Stomach (tissue), 9 donors: ENCODE measurements around the gene ATG9B. TPM values are rescaled to one million over a fixed set of nuclear protein-coding genes. Genes with fewer than 3 reads are reported as not detected.

Experiments
- DNase-seq, 2 donors: peaks; one replicate each; pipeline versions ENCODE4 v3.0.0 to v3.0.0-alpha.2; 2013 to 2019
- H3K27ac ChIP-seq, 5 donors: fragments of 200-600 bp in 4 of 5; sonication (generic) in 4 of 5; one replicate each; pipeline ENCODE4 v1.5.1; 2013 to 2019; ENCODE audit warnings: mild to moderate bottlenecking in 1 of 5, moderate library complexity in 1 of 5
- H3K27me3 ChIP-seq, 3 donors: fragments of 200-600 bp; sonication (generic); one replicate each; pipeline ENCODE4 v1.5.1; 2017 to 2019; ENCODE audit warnings: mixed run types in 1 of 3
- H3K36me3 ChIP-seq, 4 donors: fragments of 200-600 bp; sonication (generic); 1 replicate in 3 of 4; 2 replicates in 1 of 4; pipeline ENCODE4 v1.5.1; 2016 to 2019
- H3K4me1 ChIP-seq, 4 donors: fragments of 200-600 bp; sonication (generic); one replicate each; pipeline ENCODE4 v1.5.1; 2016 to 2019
- H3K4me3 ChIP-seq, 4 donors: fragments of 200-600 bp; sonication (generic) in 3 of 4; one replicate each; pipeline ENCODE4 v1.5.1; 2016 to 2019; ENCODE audit warnings: mild to moderate bottlenecking in 1 of 4
- H3K9me3 ChIP-seq, 4 donors: fragments of 200-600 bp; sonication (generic); one replicate each; pipeline ENCODE4 v1.5.1; 2016 to 2019
- EP300 ChIP-seq: sonication (generic); formaldehyde crosslinking; IDR thresholded peaks from one replicate; pipeline ENCODE4 v1.6.1; 2017; ENCODE audit warnings: antibody characterized with exemption
- POLR2A ChIP-seq, 4 donors: fragments of 450-650 bp; IDR thresholded peaks; one replicate each; pipeline ENCODE4 v1.6.1; 2016; ENCODE audit warnings: antibody characterized with exemption in 4 of 4, control low read depth in 2 of 4, mild to moderate bottlenecking in 1 of 4, moderate library complexity in 1 of 4
- POLR2AphosphoS5 ChIP-seq, 3 donors: sonication (generic); formaldehyde crosslinking; IDR thresholded peaks; one replicate each; pipeline ENCODE4 v1.6.1; 2016; ENCODE audit warnings: antibody characterized with exemption in 3 of 3
- WGBS, 5 donors: extraction: QIAGEN DNeasy Blood & Tissue Kit in 3 of 5; methylation state at CpG; one replicate each; pipeline versions ENCODE4 v1.1.5 to v1.1.7; 2013 to 2018; 5-methylcytosine and 5-hydroxymethylcytosine counted together
- intact Hi-C: fragments of 100-400 bp; cut with DNase I; formaldehyde crosslinking; loops from one replicate; pipeline ENCODE4 v1.15.1; 2023; ENCODE audit warnings: low total_unique reads
- polyA plus RNA-seq, 3 donors: library from polyadenylated mRNA; stranded (reverse); fragments of 200-250 nt; gene quantifications; one replicate each; pipeline ENCODE4 v1.2.3, GENCODE V29; 2013
- total RNA-seq, 5 donors: library from RNA; depleted of rRNA; stranded (reverse); fragments of >200 nt; gene quantifications; one replicate each; pipeline versions ENCODE4 v1.1.0 to v1.2.3, GENCODE V29; 2014 to 2016
- TF ChIP-seq, protein P1 (sequence below), 7 experiments: fragments of 450-650 bp in 4 of 7; fragments of 200-600 bp in 3 of 7; sonication (generic) in 3 of 7; IDR thresholded peaks; one replicate each; pipeline ENCODE4 v1.5.1; 2016 to 2019; ENCODE audit warnings: antibody characterized with exemption in 7 of 7, control low read depth in 2 of 7, mild to moderate bottlenecking in 1 of 7
- donor health status: healthy with polysubstance abuse.
- donor health status: Bipolar disorder and iron deficiency.
- donor health status: healthy.

The ATG9B gene
- total and polyA plus RNA-seq, 8 donors: 0.31 to 33.0 (median 8.8) TPM; not detected in 4

DNA sequence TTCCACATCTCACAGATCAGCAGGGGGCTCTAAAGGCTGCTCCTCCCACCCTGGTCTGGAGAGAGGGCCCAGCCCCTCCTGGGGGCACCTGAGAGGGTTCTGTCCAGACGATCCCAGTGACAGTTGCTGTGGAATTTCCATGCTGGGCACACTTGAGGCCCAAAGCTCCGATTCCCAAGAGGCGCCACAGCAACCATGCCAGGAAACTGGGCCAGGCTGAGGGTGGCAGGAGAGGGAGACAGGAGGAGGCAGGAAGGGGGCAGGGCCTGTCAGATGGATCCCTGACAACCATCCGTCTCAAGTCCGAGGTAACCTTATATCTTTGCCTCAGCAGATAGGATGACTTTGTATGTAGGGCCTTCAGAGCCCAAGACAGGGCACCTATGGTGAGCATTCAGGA lies 37.7 kb downstream of the ATG9B start:
- 65 to 90% (median 71%) methylated on average over 2 to 5 of the region's 5 CpGs for whole genome bisulfite sequencing, 5 donors
- intact Hi-C loops: loop anchor here (5.0 kb wide), 1 partner anchor 89 kb away; no protein-coding TSS in a partner anchor
- TF ChIP-seq EP300 (no peak), POLR2AphosphoS5 (IDR thresholded peaks at IDR 0.05) (no peak), POLR2A (IDR thresholded peaks at IDR 0.05) (no peak)
- TF ChIP-seq, protein P1, sequence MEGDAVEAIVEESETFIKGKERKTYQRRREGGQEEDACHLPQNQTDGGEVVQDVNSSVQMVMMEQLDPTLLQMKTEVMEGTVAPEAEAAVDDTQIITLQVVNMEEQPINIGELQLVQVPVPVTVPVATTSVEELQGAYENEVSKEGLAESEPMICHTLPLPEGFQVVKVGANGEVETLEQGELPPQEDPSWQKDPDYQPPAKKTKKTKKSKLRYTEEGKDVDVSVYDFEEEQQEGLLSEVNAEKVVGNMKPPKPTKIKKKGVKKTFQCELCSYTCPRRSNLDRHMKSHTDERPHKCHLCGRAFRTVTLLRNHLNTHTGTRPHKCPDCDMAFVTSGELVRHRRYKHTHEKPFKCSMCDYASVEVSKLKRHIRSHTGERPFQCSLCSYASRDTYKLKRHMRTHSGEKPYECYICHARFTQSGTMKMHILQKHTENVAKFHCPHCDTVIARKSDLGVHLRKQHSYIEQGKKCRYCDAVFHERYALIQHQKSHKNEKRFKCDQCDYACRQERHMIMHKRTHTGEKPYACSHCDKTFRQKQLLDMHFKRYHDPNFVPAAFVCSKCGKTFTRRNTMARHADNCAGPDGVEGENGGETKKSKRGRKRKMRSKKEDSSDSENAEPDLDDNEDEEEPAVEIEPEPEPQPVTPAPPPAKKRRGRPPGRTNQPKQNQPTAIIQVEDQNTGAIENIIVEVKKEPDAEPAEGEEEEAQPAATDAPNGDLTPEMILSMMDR (IDR thresholded peaks at IDR 0.05): no peak
- H3K27ac ChIP-seq: no peak overlapping the region
- H3K27me3 ChIP-seq: peaks cover 0 to 29% (median 16%) of the 10 kb centered on the region in 3 donors
- H3K9me3 ChIP-seq: peaks cover 7 to 20% (median 14%) of the 10 kb centered on the region in 4 donors
- peaks cover 4 to 31% (median 20%) of the 10 kb centered on the region in 4 donors for H3K4me1 ChIP-seq
- no peaks in the 10 kb centered on the region for H3K36me3 ChIP-seq
- H3K4me3 ChIP-seq: no peak overlapping the region
- no peak for DNase-seq

DNA sequence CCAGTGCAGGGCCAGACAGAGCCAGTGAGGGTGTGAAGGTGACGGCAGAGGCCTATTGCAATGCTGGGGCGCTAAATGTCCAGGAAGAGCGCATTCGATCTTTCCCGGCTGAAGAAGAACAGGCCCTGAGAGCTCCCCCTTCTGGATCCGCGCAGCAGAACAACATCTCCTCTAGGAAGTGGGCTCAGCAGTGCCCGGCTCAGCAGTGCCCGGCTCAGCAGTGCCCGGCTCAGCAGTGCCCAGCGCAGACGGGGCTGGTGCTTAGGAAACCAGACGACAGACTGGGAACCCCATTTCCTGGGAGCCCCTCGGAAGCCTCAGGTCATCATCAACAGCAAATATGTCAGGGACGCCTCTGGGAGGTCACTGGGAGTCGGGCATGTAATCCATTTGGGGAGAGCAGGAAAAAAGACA lies 38.2 kb downstream of the ATG9B start:
- Histone ChIP-seq H3K36me3 (no peaks in the 10 kb centered on the region), H3K4me3 (no peak overlapping the region), H3K4me1 (peaks cover 4 to 31% (median 20%) of the 10 kb centered on the region in 4 donors), H3K9me3 (peaks cover 7 to 17% (median 12%) of the 10 kb centered on the region in 4 donors), H3K27ac (no peak overlapping the region), H3K27me3 (peaks cover 0 to 34% (median 20%) of the 10 kb centered on the region in 3 donors)
- TF ChIP-seq, protein P1 (IDR thresholded peaks at IDR 0.05): peak in 5 of 7 experiments; percentile 25 to 57 (median 44)
- TF ChIP-seq POLR2A (IDR thresholded peaks at IDR 0.05): no peak
- peak; percentile 58 to 86 for DNase-seq
- WGBS, 5 donors: 9 to 14% (median 10%) methylated on average over 9 to 16 of the region's 16 CpGs
- intact Hi-C loops: loop anchor here (5.0 kb wide), 1 partner anchor 89 kb away; no protein-coding TSS in a partner anchor

DNA sequence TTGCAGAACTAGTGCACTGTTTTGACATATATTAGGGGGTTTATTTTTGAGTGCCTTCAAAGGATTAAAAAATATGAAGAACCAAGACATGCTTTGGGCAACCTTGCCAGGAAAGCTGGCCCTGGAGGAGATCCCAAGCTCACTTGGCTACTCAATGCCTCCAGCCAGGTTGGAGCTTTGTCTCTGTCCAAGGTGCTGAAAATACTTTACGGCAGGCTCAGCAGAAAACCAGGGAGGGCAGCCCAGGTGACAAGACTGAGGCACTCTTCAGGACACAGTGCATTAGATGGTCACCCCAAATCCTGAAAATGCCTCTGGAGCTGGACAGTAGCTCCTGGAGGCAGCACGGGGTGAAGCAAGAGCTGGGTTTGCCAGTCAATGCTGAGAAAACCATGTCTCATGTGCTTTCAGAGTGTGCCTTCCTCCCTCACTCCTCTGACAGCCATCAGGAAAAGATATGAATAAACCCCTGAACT lies 40.4 kb downstream of the ATG9B start:
- peak in 1 of 2 donors; percentile 84 for DNase-seq
- intact Hi-C loops: no loop called here
- H3K27me3 ChIP-seq: peaks cover 0 to 53% (median 31%) of the 10 kb centered on the region in 3 donors

DNA sequence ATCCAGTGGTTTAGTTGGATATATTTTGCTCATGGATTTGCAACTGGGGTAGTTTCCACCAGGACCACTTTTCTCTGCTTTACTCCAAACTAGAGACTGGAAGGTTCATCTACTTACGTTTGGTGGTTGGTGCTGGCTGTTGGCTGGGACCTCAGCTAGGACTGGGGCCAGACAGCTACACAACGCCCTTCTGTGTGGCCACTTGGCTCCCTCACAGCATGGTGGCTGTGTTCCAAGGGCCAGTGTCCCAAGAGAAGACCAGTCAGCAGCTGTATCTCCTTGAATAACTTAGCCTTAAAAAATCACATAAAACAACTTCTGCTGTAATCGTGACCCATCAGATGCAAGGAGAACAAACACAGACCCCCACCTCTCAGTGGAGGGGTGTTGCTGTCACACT lies 41.9 kb downstream of the ATG9B start:
- no peak overlapping the region for H3K4me3 ChIP-seq
- intact Hi-C loops: no loop called here
- no peak for TF ChIP-seq EP300
- TF ChIP-seq POLR2AphosphoS5 (IDR thresholded peaks at IDR 0.05): no peak

More for the DNA sequence above, 40.4 kb downstream of the ATG9B start:
- no peaks in the 10 kb centered on the region for H3K9me3 ChIP-seq
- 3 to 15% (median 7%) methylated on average over 2 of the region's 2 CpGs for WGBS, 5 donors
- TF ChIP-seq POLR2AphosphoS5 (IDR thresholded peaks at IDR 0.05) (no peak), EP300 (no peak), POLR2A (IDR thresholded peaks at IDR 0.05) (no peak)
- TF ChIP-seq, protein P1 (IDR thresholded peaks at IDR 0.05): no peak
- no peak overlapping the region for H3K27ac ChIP-seq
- H3K4me1 ChIP-seq: peaks cover 9 to 32% (median 25%) of the 10 kb centered on the region in 4 donors
- H3K36me3 ChIP-seq: no peaks in the 10 kb centered on the region
- no peak overlapping the region for H3K4me3 ChIP-seq

DNA sequence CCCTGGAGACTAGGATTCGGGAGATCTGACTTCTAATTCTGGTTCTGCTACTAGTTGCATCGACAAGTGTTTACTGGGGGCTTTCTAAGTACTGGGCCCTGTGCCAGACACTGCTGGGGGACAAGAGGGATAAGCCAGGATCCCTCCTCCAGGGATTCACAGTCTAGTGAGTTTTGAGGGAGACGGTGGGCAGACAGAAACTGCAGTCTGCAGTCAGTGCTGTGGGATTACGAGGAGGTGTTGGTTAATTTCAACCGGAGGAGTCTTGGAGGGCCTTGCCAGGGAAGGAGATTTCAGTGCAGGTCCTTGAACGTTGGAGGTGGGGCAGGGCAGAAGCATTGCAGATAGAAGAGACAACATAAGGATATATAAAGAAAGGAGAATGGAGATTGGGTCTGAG lies 42.6 kb downstream of the ATG9B start:
- no peak for DNase-seq
- Histone ChIP-seq H3K36me3 (no peaks in the 10 kb centered on the region), H3K9me3 (no peaks in the 10 kb centered on the region), H3K27me3 (peaks cover 0 to 53% (median 42%) of the 10 kb centered on the region in 3 donors), H3K27ac (no peak overlapping the region), H3K4me1 (peaks cover 23 to 42% (median 33%) of the 10 kb centered on the region in 4 donors), H3K4me3 (no peak overlapping the region)
- no peak for TF ChIP-seq POLR2A (IDR thresholded peaks at IDR 0.05)
- no peak for TF ChIP-seq POLR2AphosphoS5 (IDR thresholded peaks at IDR 0.05)
- no peak for TF ChIP-seq EP300
- TF ChIP-seq, protein P1 (IDR thresholded peaks at IDR 0.05): no peak
- intact Hi-C loops: no loop called here
- WGBS, 5 donors: 63 to 70% (median 65%) methylated on average over 5 to 6 of the region's 6 CpGs

More for the DNA sequence above, 41.9 kb downstream of the ATG9B start:
- WGBS, 5 donors: 25 to 43% (median 31%) methylated on average over 3 of the region's 3 CpGs
- Histone ChIP-seq H3K36me3 (no peaks in the 10 kb centered on the region), H3K4me1 (peaks cover 20 to 35% (median 27%) of the 10 kb centered on the region in 4 donors), H3K9me3 (no peaks in the 10 kb centered on the region), H3K27me3 (peaks cover 0 to 52% (median 35%) of the 10 kb centered on the region in 3 donors), H3K27ac (no peak overlapping the region)
- DNase-seq: no peak
